Right lobe of liver (tissue), 6 donors: ENCODE measurements around the gene COPG2. TPM values are rescaled to one million over a fixed set of nuclear protein-coding genes. Genes with fewer than 3 reads are reported as not detected.
"Not testable (repeated sequence)": the region's sequence is repeated elsewhere in the genome, so short reads cannot be mapped to it uniquely, and the experiment has no call there.

ENCODE experiments used
- ATAC-seq, 4 donors: fragments of 200-7000 bp; cut with Tn5 transposase; one replicate each; pipeline ENCODE4 v1.9.1; 2020; ENCODE audit warnings: mild to moderate bottlenecking in 4 of 4, moderate library complexity in 4 of 4
- DNase-seq, 3 donors: peaks; one replicate each; pipeline ENCODE4 v3.0.0-alpha.2; 2020
- H3K27ac ChIP-seq, 3 donors: fragments of 200-600 bp; one replicate each; pipeline ENCODE4 v1.8.0; 2022
- H3K27me3 ChIP-seq, 2 donors: fragments of 200-600 bp; one replicate each; pipeline ENCODE4 v1.8.0; 2022
- H3K36me3 ChIP-seq, 4 donors: fragments of 200-600 bp; sonication (generic) in 1 of 4; one replicate each; pipeline versions ENCODE4 v1.5.1 to v1.8.0; 2017 to 2022; ENCODE audit warnings: control low read depth in 1 of 4
- H3K4me1 ChIP-seq, 4 donors: fragments of 200-600 bp; sonication (generic) in 1 of 4; one replicate each; pipeline versions ENCODE4 v1.5.1 to v1.8.0; 2017 to 2022; ENCODE audit warnings: control low read depth in 1 of 4
- H3K4me3 ChIP-seq, 3 donors: fragments of 200-600 bp; one replicate each; pipeline ENCODE4 v1.8.0; 2022
- H3K9me3 ChIP-seq, 4 donors: fragments of 200-600 bp; sonication (generic) in 1 of 4; one replicate each; pipeline versions ENCODE4 v1.5.1 to v1.8.0; 2017 to 2022; ENCODE audit warnings: control low read depth in 1 of 4
- POLR2A ChIP-seq: fragments of 450-650 bp; IDR thresholded peaks from one replicate; pipeline ENCODE4 v1.6.1; 2017; ENCODE audit warnings: antibody characterized with exemption, mild to moderate bottlenecking
- WGBS: methylation state at CpG from one replicate; pipeline ENCODE4 v1.1.6; 2018; ENCODE audit warnings: low coverage, low lambda C conversion rate; ENCODE audit not compliant: insufficient coverage; ENCODE audit errors: missing lambda C conversion rate; 5-methylcytosine and 5-hydroxymethylcytosine counted together
- intact Hi-C, 2 donors: fragments of 100-400 bp; cut with DNase I; formaldehyde crosslinking; loops; one replicate each; pipeline versions ENCODE4 v1.11.2 to v1.14.1; 2022
- total RNA-seq, 6 experiments: library from RNA; depleted of rRNA in 2 of 6; stranded (reverse); fragments of >200 nt in 2 of 6; fragmentation: NEBNext Ultra II Directional in 3 of 6; extraction: Animal tissue kit (Norgen Biotek cat#: 25700) in 3 of 6; gene quantifications; one replicate each; pipeline versions ENCODE4 v1.1.0 to v1.2.4, GENCODE V29; 2016 to 2023
- TF ChIP-seq, protein P1 (sequence below), 4 donors: fragments of 200-600 bp in 3 of 4; fragments of 450-650 bp in 1 of 4; IDR thresholded peaks; one replicate each; pipeline versions ENCODE4 v1.5.1 to v1.8.0; 2016 to 2022; ENCODE audit warnings: antibody characterized with exemption in 4 of 4, mild to moderate bottlenecking in 2 of 4
- donor health status: DM: no; HTN: yes; CAD: no.
- donor health status: DM: no; HTN: no; CAD: no.
- donor health status: DM: no; HTN: no; CAD: no.
- donor health status: DM: no; HTN: yes; CAD: no.
- donor health status: DM: no; HTN: yes; CAD: no.

COPG2 gene
- total RNA-seq, 6 experiments from 2014 or later: 6.5 to 8.9 (median 8.4) TPM

DNA sequence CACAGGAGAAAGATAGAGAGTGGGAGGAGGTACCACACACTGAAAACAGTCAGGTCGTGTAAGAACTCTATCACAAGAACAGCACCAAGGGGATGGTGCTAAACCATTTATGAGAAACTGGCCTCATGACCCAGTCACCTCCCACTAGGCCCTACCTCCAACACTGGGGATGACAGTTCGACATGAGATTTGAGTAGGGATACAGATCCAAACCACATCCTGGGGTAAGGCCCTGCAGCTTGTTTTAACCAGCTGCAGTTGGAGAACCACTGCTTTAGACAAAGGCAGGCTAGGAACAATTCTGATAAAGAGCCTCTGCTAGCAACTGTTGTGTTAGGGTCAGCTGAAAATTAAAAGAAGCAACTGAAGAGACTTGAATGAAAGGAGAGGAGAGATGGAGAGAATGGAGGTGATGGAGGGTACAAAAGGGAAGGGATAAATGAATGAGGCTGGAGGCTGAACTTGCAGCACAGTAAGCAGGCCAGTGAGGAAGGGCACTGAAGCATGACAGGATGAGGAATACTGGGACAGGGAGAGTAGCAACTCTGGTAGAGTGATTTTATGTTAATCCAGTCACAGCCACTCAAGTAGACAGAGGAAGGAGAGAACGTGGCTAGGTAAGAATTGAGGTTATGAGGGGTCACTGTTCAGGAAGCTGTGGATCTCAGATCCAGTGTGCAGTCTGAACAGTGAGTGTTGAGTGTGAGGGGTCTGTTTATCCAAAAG lies 153.1 kb downstream of the COPG2 start:
- WGBS: 76% methylated on average over 3 of the region's 3 CpGs
- ATAC-seq: no peak
- no peaks in the 10 kb centered on the region for H3K36me3 ChIP-seq
- peaks cover 0 to 12% (median 2%) of the 10 kb centered on the region in 4 donors for H3K4me1 ChIP-seq
- no peak overlapping the region for H3K4me3 ChIP-seq
- no peaks in the 10 kb centered on the region for H3K27me3 ChIP-seq
- no peak for TF ChIP-seq POLR2A
- TF ChIP-seq, protein P1, sequence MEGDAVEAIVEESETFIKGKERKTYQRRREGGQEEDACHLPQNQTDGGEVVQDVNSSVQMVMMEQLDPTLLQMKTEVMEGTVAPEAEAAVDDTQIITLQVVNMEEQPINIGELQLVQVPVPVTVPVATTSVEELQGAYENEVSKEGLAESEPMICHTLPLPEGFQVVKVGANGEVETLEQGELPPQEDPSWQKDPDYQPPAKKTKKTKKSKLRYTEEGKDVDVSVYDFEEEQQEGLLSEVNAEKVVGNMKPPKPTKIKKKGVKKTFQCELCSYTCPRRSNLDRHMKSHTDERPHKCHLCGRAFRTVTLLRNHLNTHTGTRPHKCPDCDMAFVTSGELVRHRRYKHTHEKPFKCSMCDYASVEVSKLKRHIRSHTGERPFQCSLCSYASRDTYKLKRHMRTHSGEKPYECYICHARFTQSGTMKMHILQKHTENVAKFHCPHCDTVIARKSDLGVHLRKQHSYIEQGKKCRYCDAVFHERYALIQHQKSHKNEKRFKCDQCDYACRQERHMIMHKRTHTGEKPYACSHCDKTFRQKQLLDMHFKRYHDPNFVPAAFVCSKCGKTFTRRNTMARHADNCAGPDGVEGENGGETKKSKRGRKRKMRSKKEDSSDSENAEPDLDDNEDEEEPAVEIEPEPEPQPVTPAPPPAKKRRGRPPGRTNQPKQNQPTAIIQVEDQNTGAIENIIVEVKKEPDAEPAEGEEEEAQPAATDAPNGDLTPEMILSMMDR (IDR thresholded peaks at IDR 0.05): no peak
- intact Hi-C loops: no loop called here
- H3K9me3 ChIP-seq: no peaks in the 10 kb centered on the region
- no peak for DNase-seq
- no peak overlapping the region for H3K27ac ChIP-seq

DNA sequence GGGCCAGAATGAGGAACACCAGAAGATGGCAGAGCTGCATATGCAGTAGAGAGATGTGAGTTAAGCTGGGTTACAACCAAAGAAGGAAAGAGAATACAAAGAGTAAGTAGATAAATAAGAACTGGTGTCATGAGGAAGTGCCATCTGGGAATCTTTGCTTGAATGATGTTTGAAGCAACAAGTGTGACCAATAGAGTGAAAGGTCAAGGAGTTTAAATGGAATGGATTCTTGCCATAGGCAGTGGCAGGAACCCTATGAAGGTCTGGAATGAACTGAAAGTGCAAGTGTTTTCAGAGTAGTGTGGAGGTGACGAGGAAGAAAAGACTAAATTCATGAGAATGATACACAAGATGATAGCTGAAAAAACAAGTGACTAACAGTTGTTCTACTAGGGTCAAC lies 155.1 kb downstream of the COPG2 start:
- Histone ChIP-seq H3K36me3 (peaks cover 0 to under 1% (median 0%) of the 10 kb centered on the region in 4 donors), H3K27me3 (no peaks in the 10 kb centered on the region), H3K9me3 (no peaks in the 10 kb centered on the region), H3K27ac (no peak overlapping the region), H3K4me1 (peaks cover 0 to 12% (median 2%) of the 10 kb centered on the region in 4 donors), H3K4me3 (no peak overlapping the region)
- intact Hi-C loops: no loop called here
- WGBS: 100% methylated on average over 1 of the region's 1 CpG
- TF ChIP-seq, protein P1 (IDR thresholded peaks at IDR 0.05): no peak
- no peak for TF ChIP-seq POLR2A
- no peak for ATAC-seq
- DNase-seq: no peak

DNA sequence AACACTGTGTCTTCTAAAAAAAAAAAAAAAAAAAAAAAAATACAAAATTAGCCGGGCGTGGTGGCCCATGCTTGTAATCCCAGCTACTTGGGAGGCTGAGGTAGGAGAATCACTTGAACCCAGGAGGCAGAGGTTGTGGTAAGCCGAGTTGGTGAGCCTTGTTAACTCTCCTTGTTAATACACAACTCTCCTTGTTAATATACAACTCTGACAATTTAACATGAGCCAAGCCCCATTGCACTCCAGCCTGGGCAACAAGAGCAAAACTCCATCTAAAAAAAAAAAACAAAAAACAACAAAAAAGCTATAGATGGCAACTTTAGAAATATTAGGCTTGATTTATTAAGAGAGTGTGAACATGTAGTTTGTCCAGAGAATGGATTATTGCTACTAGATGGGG lies 156.5 kb downstream of the COPG2 start:
- H3K27me3 ChIP-seq, H3K9me3 ChIP-seq, H3K36me3 ChIP-seq, H3K27ac ChIP-seq, H3K4me3 ChIP-seq, intact Hi-C loops, DNase-seq: not testable (repeated sequence)
- 45% methylated on average over 1 of the region's 3 CpGs for WGBS
- ATAC-seq: peak; percentile 83 to 92 (median 85)
- peaks cover 0 to 12% (median 2%) of the 10 kb centered on the region in 4 donors for H3K4me1 ChIP-seq

DNA sequence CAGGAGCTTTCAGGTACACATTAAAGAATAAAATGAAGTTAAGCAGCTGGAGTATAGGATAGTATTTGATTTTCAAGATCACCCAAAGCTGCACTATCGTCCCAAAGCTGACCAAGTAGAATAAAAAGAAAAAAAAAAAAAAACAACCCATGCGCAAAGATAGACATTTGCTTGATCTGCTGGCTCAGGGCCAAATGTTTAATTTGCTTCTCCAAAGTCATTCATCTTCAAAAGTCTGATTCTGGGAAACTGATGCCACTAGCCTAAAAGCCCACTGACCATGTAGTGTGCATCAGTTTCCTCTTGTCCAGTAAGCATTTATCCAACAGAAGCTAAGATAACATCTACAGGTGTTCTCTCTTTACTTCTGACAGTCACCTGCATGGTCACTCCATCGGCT lies 162.2 kb downstream of the COPG2 start:
- DNase-seq (no peak), ATAC-seq (no peak)
- no peak overlapping the region for H3K27ac ChIP-seq
- peaks cover 0 to 27% (median 7%) of the 10 kb centered on the region in 4 donors for H3K36me3 ChIP-seq
- intact Hi-C loops: no loop called here
- no peaks in the 10 kb centered on the region for H3K27me3 ChIP-seq
- no peak for TF ChIP-seq POLR2A
- TF ChIP-seq, protein P1 (IDR thresholded peaks at IDR 0.05): no peak
- no peaks in the 10 kb centered on the region for H3K9me3 ChIP-seq
- H3K4me1 ChIP-seq: no peaks in the 10 kb centered on the region
- WGBS: 93% methylated on average over 3 of the region's 3 CpGs
- H3K4me3 ChIP-seq: no peak overlapping the region

DNA sequence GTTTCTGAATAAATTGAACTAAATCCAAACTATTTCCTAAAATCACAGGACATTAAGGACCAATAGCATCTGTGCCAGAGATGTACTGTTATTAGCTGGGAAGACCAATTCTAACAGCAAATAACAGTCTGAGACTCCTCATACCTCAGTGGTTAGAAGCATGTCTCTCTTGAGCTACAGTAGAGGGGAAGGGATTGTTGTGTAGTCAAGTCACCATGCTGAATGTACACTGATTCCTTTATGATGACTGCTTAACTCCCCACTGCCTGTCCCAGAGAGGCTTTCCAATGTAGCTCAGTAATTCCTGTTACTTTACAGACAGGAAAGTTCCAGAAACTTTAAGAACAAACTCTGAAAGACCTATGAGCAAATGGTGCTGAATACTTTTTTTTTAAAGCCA lies 162.8 kb downstream of the COPG2 start:
- Histone ChIP-seq H3K36me3 (peaks cover 0 to 33% (median 7%) of the 10 kb centered on the region in 4 donors), H3K27me3 (no peaks in the 10 kb centered on the region), H3K27ac (no peak overlapping the region), H3K4me3 (no peak overlapping the region), H3K4me1 (no peaks in the 10 kb centered on the region), H3K9me3 (no peaks in the 10 kb centered on the region)
- ATAC-seq: no peak
- DNase-seq: no peak
- TF ChIP-seq POLR2A: no peak
- TF ChIP-seq, protein P1 (IDR thresholded peaks at IDR 0.05): no peak
- intact Hi-C loops: no loop called here
